ENCODE data around the gene SLC38A10. TPM values are rescaled to one million over a fixed set of nuclear protein-coding genes. Genes with fewer than 3 reads are reported as not detected.

SLC38A10 gene
- total RNA-seq, 2 donors from 2014 or later, result 46.2 to 63.4 TPM

- no peak overlapping the region for H3K27ac ChIP-seq
- TF ChIP-seq CTCF (IDR thresholded peaks at IDR 0.05), result peak; percentile 70 to 89
- H3K36me3 ChIP-seq, result peaks cover 33% of the 10 kb centered on the region
- H3K4me1 ChIP-seq, result peaks cover 0 to 21% of the 10 kb centered on the region in 2 donors
- no peak for DNase-seq (ENCODE audit: low spot score)
- H3K9me3 ChIP-seq, result no peaks in the 10 kb centered on the region
- no peaks in the 10 kb centered on the region for H3K27me3 ChIP-seq
- no peak overlapping the region for H3K4me3 ChIP-seq
Observed at GRCh38 chr17:81253358-81254131, 41.6 kb downstream of the SLC38A10 start.

GRCh38 chr17:81252987-81253329 is 42.1 kb downstream of the SLC38A10 start:
- no peaks in the 10 kb centered on the region for H3K27me3 ChIP-seq
- no peak for TF ChIP-seq CTCF (IDR thresholded peaks at IDR 0.05)
- no peak for DNase-seq (ENCODE audit: low spot score)
- H3K27ac ChIP-seq, result no peak overlapping the region
- H3K4me1 ChIP-seq, result peaks cover 0 to 21% of the 10 kb centered on the region in 2 donors
- H3K36me3 ChIP-seq, result peaks cover 31% of the 10 kb centered on the region
- no peak overlapping the region for H3K4me3 ChIP-seq
- no peaks in the 10 kb centered on the region for H3K9me3 ChIP-seq

DNA sequence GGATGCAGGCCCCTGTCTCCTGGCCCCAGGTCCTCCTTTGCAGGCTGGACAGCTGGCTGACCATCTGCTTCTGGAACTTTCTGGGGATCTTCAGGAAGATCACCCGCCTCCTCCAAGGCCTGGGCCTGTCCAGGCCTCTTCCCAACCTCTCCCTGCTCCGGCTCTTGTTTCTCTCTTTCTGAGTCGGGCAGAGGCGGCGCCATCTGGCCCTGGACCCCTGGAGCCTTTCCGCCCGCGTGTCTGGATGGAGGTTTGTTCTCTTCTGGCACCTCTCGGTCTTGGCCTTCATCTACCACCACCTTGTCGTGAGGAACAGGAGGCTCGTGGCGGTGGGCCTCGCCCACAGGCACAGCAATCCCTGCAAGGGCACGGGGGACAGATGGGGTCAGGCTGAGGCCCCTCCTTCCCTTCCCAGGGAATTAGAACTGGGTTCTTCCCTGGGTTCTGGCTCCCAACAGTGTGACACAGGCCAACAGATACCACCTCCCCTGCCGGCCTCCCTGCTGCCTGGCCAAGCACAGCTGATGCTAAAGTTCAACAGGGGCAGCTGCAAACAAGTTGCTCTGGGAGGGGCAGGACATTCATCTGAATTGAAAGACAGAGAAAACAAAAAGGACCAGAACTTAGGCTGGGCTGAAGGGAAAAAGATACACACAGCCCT is 42.7 kb downstream of the SLC38A10 start:
- no peak for DNase-seq (ENCODE audit: low spot score)
- H3K27ac ChIP-seq, result no peak overlapping the region
- H3K27me3 ChIP-seq, result no peaks in the 10 kb centered on the region
- H3K36me3 ChIP-seq, result peaks cover 31% of the 10 kb centered on the region
- peaks cover 0 to 21% of the 10 kb centered on the region in 2 donors for H3K4me1 ChIP-seq
- no peaks in the 10 kb centered on the region for H3K9me3 ChIP-seq
- H3K4me3 ChIP-seq, result no peak overlapping the region
- TF ChIP-seq CTCF (IDR thresholded peaks at IDR 0.05), result no peak

GRCh38 chr17:81251709-81252301 is 43.3 kb downstream of the SLC38A10 start:
- TF ChIP-seq CTCF (IDR thresholded peaks at IDR 0.05), result no peak
- Histone ChIP-seq H3K27ac (no peak overlapping the region), H3K27me3 (no peaks in the 10 kb centered on the region), H3K36me3 (peaks cover 31% of the 10 kb centered on the region), H3K9me3 (no peaks in the 10 kb centered on the region), H3K4me3 (no peak overlapping the region), H3K4me1 (peaks cover 0 to 21% of the 10 kb centered on the region in 2 donors)
- no peak for DNase-seq (ENCODE audit: low spot score)

GRCh38 chr17:81251094-81251708 is 43.9 kb downstream of the SLC38A10 start:
- Histone ChIP-seq H3K27me3 (no peaks in the 10 kb centered on the region), H3K36me3 (peaks cover 31% of the 10 kb centered on the region), H3K9me3 (no peaks in the 10 kb centered on the region), H3K4me1 (peaks cover 0 to 21% of the 10 kb centered on the region in 2 donors), H3K4me3 (no peak overlapping the region), H3K27ac (no peak overlapping the region)
- DNase-seq (ENCODE audit: low spot score), result no peak
- TF ChIP-seq CTCF (IDR thresholded peaks at IDR 0.05), result no peak
